ENCODE results near the gene MYO6.

The MYO6 gene

DNA sequence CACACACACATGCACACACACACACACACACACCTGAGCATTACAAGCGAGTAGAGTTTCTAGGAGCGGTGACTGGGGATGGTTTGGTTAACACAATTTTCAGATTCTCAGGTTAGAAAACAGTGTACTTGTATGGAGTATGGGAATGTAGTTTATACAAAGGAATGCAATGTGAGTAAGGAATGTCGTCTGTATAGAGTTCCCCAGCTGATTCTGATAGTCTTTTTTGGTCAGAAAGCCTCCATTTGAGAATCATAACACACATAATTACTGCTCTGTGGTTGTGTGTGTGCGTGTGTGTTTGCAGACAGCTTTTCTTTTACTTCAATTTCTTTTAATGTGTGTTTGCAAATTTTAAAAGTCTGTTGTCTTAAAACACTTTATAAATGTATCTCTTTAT, 93.2 kb downstream of the MYO6 start:
- ATAC-seq = no peak
- TF ChIP-seq ISL1 (CRISPR knock-in tag; IDR thresholded peaks at IDR 0.05) = no peak
- no peak for TF ChIP-seq TSHZ2 (CRISPR knock-in tag; IDR thresholded peaks at IDR 0.05)
- TF ChIP-seq PPARA (CRISPR knock-in tag; IDR thresholded peaks at IDR 0.05; ENCODE audit: borderline replicate concordance) = no peak

DNA sequence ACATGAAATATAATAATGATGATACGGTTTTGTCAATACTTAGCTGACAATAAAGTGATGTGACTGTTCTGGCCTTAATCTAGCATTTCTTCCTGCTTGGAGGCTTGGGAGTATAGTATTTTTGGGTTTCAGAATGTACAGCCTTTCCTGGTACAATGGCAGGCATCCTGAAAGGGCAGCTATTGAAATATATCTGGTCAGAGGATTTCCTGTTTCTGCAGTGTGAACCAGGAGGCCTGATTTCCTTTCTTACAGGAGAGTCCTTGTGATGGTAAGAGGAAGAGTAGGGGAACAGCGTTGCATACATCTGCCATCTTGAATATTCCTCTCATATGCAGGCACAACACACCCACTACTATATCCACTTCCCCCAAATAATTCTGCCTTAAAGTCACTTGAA, 93.7 kb downstream of the MYO6 start:
- no peak for ATAC-seq
- TF ChIP-seq BACH2 (CRISPR knock-in tag; IDR thresholded peaks at IDR 0.05; ENCODE audit: borderline replicate concordance) (no peak), GLIS3 (CRISPR knock-in tag; IDR thresholded peaks at IDR 0.05) (no peak), TSHZ2 (CRISPR knock-in tag; IDR thresholded peaks at IDR 0.05) (no peak), TOX (CRISPR knock-in tag; IDR thresholded peaks at IDR 0.05; ENCODE audit: borderline replicate concordance) (no peak), POU6F1 (CRISPR knock-in tag; IDR thresholded peaks at IDR 0.05; ENCODE audit: borderline replicate concordance, low read depth) (no peak), CSDC2 (CRISPR knock-in tag; IDR thresholded peaks at IDR 0.05) (no peak), ZNF70 (CRISPR knock-in tag; IDR thresholded peaks at IDR 0.05) (no peak), CREB5 (CRISPR knock-in tag; IDR thresholded peaks at IDR 0.05; ENCODE audit: low read depth) (no peak), TCF4 (CRISPR knock-in tag; IDR thresholded peaks at IDR 0.05; ENCODE audit: borderline replicate concordance) (no peak), ZFP3 (CRISPR knock-in tag; IDR thresholded peaks at IDR 0.05) (no peak), ZNF565 (CRISPR knock-in tag; conservative IDR thresholded peaks at IDR 0.05; ENCODE audit: low read depth) (no peak), ZNF8 (CRISPR knock-in tag; IDR thresholded peaks at IDR 0.05) (no peak), PPARA (CRISPR knock-in tag; IDR thresholded peaks at IDR 0.05; ENCODE audit: borderline replicate concordance) (no peak), ISL1 (CRISPR knock-in tag; IDR thresholded peaks at IDR 0.05) (no peak), RARB (CRISPR knock-in tag; IDR thresholded peaks at IDR 0.05) (no peak), ESRRG (CRISPR knock-in tag; IDR thresholded peaks at IDR 0.05) (no peak), ZC3H10 (CRISPR knock-in tag; IDR thresholded peaks at IDR 0.05) (no peak)
- TF ChIP-seq, protein P1, sequence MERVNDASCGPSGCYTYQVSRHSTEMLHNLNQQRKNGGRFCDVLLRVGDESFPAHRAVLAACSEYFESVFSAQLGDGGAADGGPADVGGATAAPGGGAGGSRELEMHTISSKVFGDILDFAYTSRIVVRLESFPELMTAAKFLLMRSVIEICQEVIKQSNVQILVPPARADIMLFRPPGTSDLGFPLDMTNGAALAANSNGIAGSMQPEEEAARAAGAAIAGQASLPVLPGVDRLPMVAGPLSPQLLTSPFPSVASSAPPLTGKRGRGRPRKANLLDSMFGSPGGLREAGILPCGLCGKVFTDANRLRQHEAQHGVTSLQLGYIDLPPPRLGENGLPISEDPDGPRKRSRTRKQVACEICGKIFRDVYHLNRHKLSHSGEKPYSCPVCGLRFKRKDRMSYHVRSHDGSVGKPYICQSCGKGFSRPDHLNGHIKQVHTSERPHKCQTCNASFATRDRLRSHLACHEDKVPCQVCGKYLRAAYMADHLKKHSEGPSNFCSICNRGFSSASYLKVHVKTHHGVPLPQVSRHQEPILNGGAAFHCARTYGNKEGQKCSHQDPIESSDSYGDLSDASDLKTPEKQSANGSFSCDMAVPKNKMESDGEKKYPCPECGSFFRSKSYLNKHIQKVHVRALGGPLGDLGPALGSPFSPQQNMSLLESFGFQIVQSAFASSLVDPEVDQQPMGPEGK (CRISPR knock-in tag; IDR thresholded peaks at IDR 0.05; ENCODE audit: borderline replicate concordance) = no peak
- TF ChIP-seq, protein P2, sequence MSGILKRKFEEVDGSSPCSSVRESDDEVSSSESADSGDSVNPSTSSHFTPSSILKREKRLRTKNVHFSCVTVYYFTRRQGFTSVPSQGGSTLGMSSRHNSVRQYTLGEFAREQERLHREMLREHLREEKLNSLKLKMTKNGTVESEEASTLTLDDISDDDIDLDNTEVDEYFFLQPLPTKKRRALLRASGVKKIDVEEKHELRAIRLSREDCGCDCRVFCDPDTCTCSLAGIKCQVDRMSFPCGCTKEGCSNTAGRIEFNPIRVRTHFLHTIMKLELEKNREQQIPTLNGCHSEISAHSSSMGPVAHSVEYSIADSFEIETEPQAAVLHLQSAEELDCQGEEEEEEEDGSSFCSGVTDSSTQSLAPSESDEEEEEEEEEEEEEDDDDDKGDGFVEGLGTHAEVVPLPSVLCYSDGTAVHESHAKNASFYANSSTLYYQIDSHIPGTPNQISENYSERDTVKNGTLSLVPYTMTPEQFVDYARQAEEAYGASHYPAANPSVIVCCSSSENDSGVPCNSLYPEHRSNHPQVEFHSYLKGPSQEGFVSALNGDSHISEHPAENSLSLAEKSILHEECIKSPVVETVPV (CRISPR knock-in tag; IDR thresholded peaks at IDR 0.05) = no peak
